ENCODE results near the gene SYCP2L. TPM values are rescaled to one million over a fixed set of nuclear protein-coding genes. Genes with fewer than 3 reads are reported as not detected.
A peak's percentile ranks its signal among the peaks of the same experiment; 100 is the strongest.

Gene SYCP2L
- total and polyA plus RNA-seq, 2 of the 8 experiments (the other 6 are each of a cell fraction or from before 2014, with no cell fraction given), result 1.7 to 4.2 TPM

DNA sequence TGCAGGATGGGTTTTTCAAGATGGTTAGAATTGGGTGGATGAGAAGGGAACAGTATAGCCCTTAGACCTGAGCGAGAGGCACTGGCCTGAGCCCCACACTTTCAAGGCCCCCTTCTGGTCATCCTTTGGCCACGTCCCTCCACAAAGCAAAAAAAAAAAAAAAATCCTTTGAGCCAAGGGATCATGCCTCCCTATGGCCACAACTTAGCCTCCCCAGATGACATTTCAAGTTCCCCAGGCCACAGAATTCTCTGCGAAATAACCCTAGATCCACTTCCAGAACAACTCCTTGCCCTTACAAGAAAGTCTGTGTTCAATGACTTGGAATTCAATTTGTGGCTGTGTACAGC is 126.8 kb downstream of the SYCP2L start (continued):
- peak; percentile 30 to 46; a peak in 3 of 4 replicates for TF ChIP-seq RAD21 (IDR thresholded peaks at IDR 0.05 in 1 of 2, conservative IDR thresholded peaks at IDR 0.05 in 1 of 2; ENCODE audit: low read depth in 2 of 2, low read length in 2 of 2)
- no peak for TF ChIP-seq NANOG (IDR thresholded peaks at IDR 0.05; ENCODE audit: insufficient read depth, low read depth, low read length, poor library complexity, severe bottlenecking)
- TF ChIP-seq RFX5 (IDR thresholded peaks at IDR 0.05; ENCODE audit: borderline replicate concordance, low read depth, low read length), result no peak
- no peak for TF ChIP-seq BACH1 (IDR thresholded peaks at IDR 0.05; ENCODE audit: low read length)
